HT1080 (cell line): ENCODE measurements around the gene RRP15. TPM values are rescaled to one million over a fixed set of nuclear protein-coding genes. Genes with fewer than 3 reads are reported as not detected.

Source experiments
- DNase-seq: peaks from one replicate; pipeline ENCODE4 v3.0.0-alpha.2; 2015; ENCODE audit warnings: low read depth
- small RNA-seq: library from RNA; depleted of rRNA; stranded (forward); fragments of <200 nt; gene quantifications from one replicate; pipeline ENCODE3, GENCODE V24; 2014
- total RNA-seq: library from RNA; depleted of rRNA; stranded (reverse); fragments of >200 nt; shearing (Covaris generic); gene quantifications from 2 replicates; pipeline ENCODE4 v1.2.3, GENCODE V29; 2014; rRNA removed

RRP15 gene
- total RNA-seq, 1 experiment from 2014 or later, result 15.8 TPM

DNA sequence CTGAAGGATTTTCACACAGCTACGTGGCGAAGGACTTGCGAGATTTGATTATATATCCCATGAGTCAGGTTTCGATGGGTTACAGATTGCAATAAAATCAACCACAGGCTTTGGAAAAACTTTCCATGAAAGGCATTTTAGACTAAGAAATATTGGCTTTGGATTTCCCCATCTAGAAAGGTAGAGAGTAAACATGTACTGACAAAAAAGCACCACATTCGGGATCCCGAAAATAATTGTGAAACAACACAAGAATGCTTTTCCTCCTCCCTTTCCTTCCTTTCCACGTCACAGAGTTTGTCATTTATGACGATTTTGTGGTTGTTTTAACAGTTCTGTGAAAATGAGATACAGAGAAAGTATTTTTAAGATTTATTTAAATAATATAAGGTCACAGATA is 98.6 kb downstream of the RRP15 start:
- DNase-seq, result no peak

DNA sequence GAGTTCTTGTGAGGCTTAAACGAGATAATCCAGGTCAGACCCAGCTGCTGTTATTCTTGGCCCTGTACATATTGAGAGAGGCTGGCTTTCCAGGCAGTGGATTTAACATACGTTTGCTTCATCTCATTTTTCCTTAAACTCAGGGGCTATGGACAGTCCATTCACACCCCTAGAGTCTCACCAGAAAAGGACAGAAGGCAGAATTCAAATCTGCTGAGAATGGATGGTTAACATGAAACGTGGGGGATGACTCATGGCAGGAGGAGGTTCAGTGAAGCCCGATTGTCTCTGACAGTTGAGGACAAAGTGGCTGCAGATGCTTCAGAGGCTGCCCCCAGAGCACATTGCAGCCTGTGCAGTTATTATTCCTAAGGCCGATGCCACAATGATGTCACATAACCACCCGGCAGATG is 99.5 kb downstream of the RRP15 start:
- peak; percentile 60 for DNase-seq

Small RNAs within 50 kb of the gene (small RNA-seq; reads per million reads assigned to genes)
- not detected for gene AC096638.1

Other genes starting within 250 kb of the RRP15 start
- gene TGFB2, start 60.0 kb downstream of the RRP15 start, total RNA-seq, result 2.4 and 3.2 TPM in 2 replicates